H54 (cell line): ENCODE measurements around the gene OTUD5.
A peak's percentile ranks its signal among the peaks of the same experiment; 100 is the strongest.

Experiments used
- DNase-seq: peaks from one replicate; pipeline ENCODE4 v3.0.0; 2011; ENCODE audit warnings: low spot score, mixed read lengths; ENCODE audit not compliant: insufficient read length
- FAIRE-seq: peaks from 3 replicates; lab custom pipeline; 2011; peaks lifted over from hg19 to GRCh38; lab: Jason Lieb, UNC
- POLR2A ChIP-seq: IDR thresholded peaks from 2 replicates; pipeline ENCODE4 v1.6.1; 2011; ENCODE audit warnings: low read depth, mild to moderate bottlenecking, low read length

Gene OTUD5, protein sequence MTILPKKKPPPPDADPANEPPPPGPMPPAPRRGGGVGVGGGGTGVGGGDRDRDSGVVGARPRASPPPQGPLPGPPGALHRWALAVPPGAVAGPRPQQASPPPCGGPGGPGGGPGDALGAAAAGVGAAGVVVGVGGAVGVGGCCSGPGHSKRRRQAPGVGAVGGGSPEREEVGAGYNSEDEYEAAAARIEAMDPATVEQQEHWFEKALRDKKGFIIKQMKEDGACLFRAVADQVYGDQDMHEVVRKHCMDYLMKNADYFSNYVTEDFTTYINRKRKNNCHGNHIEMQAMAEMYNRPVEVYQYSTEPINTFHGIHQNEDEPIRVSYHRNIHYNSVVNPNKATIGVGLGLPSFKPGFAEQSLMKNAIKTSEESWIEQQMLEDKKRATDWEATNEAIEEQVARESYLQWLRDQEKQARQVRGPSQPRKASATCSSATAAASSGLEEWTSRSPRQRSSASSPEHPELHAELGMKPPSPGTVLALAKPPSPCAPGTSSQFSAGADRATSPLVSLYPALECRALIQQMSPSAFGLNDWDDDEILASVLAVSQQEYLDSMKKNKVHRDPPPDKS

DNA sequence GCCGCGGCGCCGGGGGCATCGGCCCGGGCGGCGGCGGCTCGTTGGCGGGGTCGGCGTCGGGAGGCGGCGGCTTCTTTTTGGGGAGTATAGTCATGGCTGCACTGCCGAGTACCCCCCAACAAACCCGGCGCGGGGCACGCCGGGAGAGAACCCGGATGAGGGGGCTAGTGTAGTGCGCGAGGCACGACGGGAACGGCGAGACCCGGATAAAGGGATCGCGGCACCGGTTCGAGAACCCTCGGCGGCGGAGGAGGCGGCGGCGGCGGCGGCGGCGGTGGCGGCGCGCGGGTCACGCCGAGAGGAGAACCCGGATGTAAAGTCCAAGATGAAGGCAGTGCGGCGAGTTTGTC is at the start of gene OTUD5:
Gene OTUD5, minus strand, starts transcription at position 131 of the 350 bp plus-strand sequence. Its CDS starts 37 bp downstream, at position 94.
- DNase-seq (no peak), FAIRE-seq (no peak)
- TF ChIP-seq POLR2A, result no peak

DNA sequence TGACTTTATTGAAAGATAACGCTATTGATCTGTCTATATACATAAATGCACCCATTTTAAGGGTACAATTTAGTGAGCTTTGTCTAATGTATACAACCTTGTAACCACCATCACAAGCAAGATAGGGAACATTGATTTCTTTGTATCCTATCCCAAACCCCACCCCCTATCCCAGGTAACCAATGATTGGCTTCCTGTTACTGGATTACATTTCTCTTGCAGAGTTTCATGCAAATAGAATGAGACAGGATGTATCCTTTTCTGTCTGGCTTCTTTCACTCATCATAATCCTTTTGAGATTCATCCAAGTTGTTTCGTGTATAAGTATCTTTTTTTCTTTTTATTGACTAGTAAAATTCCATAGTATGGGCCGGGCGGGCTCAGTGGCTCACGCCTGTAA is 46.3 kb upstream of the OTUD5 start:
- no peak for DNase-seq
- no peak for FAIRE-seq
- TF ChIP-seq POLR2A, result no peak

GRCh38 chrX:49002091-49002935 is 44.9 kb upstream of the OTUD5 start, which contains the start of gene GRIPAP1:
Gene GRIPAP1 (minus strand): TSS chrX:49002264. CDS start chrX:49002229, 35 bp downstream.
- peak; percentile 60; the same call in 1 of the 2 replicates for TF ChIP-seq POLR2A
- DNase-seq (peak; percentile 23), FAIRE-seq (no peak)

GRCh38 chrX:49001521-49002090 is 44.2 kb upstream of the OTUD5 start:
- DNase-seq (peak; percentile 15), FAIRE-seq (no peak)
- TF ChIP-seq POLR2A, result no peak

DNA sequence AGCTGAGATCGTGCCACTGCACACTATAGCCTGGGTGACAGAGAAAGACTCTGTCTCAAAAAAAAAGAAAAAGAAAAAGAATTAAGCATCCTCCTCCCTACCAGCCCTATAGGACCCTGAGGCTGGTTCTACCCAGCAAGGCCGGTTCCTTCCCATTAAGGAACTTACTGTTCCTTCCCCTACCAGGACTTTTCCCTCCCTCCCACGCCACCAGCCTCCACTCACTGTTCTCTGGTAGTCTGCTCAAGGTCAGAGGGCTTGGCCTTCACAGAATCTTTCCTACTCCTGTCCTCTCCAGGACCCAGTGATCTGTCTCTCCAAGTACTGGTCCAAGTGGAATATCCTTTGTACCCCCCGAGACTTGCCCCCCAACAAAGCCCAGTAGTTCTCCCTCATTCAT is 43.2 kb upstream of the OTUD5 start:
- DNase-seq (no peak), FAIRE-seq (no peak)
- TF ChIP-seq POLR2A, result no peak

DNA sequence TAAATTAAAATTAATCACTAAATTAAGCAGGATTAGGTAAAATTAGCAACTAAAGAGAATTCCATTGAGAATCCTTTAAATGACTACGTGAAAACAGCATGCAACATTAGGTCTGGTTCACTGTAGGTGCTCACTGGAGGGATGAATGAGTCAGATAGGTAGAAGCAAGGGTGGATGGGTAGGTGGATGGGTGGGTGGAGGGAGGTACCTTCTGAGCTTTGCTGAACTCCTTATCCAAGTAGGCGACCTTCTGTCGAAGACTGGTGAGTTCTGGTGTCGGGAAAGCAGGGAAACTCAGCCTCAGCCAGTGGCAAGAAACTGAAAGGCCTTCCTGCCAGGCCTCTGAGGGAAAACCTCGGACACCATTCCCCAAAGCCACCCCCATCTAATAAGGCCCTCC is 41.6 kb upstream of the OTUD5 start:
- no peak for FAIRE-seq
- TF ChIP-seq POLR2A, result no peak

GRCh38 chrX:48998391-48998790 is 41.0 kb upstream of the OTUD5 start:
- DNase-seq (no peak), FAIRE-seq (no peak)
- no peak for TF ChIP-seq POLR2A

More for the DNA sequence above, 41.6 kb upstream of the OTUD5 start:
- DNase-seq, result no peak

DNA sequence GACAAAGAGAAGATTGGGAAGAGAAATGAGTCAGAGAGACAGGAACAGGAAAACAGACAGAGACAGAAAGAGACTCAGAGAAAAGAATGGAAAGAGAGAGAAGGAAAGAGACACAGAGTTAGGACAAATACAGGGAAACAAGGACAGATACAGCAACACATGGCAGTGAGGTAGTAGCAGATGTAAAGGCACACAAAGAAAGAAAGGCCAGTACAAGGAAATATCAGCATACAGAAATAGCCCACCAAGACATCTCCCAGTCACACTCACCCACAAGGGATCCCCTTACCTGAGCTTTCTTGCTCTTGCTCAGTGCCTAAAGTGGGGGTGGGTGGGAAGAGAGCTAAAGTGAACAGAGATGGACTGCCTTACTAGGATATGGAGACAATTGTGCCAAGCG is 40.5 kb upstream of the OTUD5 start:
- FAIRE-seq (no peak), DNase-seq (no peak)
- no peak for TF ChIP-seq POLR2A

- FAIRE-seq, result no peak
- TF ChIP-seq POLR2A, result no peak
- DNase-seq, result no peak
These were observed 40.0 kb upstream of the OTUD5 start for GRCh38 chrX:48997455-48997854.

DNA sequence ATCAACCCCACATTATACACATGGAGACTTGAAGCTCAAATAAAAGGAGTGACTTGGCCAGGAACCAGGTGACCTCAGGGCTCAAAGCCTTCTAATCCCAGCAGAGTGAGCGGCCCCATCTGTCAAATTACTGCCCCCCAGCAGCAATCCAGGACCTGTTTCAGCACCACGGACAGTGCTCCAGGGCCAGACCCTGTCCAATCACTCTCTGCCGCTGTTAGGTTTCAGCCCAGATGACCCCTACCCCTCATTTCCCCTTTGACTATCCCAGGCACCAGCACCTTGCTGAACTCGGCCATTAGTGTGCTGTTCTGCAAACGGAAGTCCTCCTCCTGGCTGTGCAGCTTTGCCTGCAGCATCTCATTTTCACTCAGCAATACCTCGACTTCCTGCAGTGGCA is 39.6 kb upstream of the OTUD5 start:
- no peak for FAIRE-seq
- TF ChIP-seq POLR2A, result no peak
- no peak for DNase-seq

- TF ChIP-seq POLR2A, result no peak
- no peak for FAIRE-seq
These were observed 34.9 kb upstream of the OTUD5 start for GRCh38 chrX:48992341-48992740.

DNA sequence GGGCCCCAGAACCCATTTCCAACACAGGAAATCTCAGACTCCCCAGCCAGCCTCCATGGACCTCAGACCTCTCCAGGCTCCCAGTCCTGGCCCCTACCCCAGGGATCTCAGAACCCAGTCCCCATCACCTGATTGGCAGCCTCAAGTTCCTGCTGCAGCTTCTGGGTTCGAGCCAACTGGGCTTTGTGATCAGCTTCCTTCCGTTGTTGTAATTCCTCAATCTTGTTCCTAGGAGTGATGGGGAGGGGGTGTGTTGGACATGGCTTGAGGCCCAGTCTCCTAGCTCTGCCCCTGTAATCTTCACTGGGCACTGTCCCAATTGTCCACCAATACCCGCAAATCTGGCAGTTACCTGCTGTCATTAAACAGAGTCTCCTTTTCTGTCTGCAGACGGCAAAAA is 32.1 kb upstream of the OTUD5 start:
- FAIRE-seq (no peak), DNase-seq (no peak)
- no peak for TF ChIP-seq POLR2A

More at GRCh38 chrX:48992341-48992740, 34.9 kb upstream of the OTUD5 start:
- DNase-seq, result no peak

GRCh38 chrX:48983896-48984295 is 26.5 kb upstream of the OTUD5 start:
- FAIRE-seq (no peak), DNase-seq (no peak)
- no peak for TF ChIP-seq POLR2A
